ENCODE measurements around the gene CYP27C1.
"Not testable (repeated sequence)": the region's sequence is repeated elsewhere in the genome, so short reads cannot be mapped to it uniquely, and the experiment has no call there.

CYP27C1 gene

DNA sequence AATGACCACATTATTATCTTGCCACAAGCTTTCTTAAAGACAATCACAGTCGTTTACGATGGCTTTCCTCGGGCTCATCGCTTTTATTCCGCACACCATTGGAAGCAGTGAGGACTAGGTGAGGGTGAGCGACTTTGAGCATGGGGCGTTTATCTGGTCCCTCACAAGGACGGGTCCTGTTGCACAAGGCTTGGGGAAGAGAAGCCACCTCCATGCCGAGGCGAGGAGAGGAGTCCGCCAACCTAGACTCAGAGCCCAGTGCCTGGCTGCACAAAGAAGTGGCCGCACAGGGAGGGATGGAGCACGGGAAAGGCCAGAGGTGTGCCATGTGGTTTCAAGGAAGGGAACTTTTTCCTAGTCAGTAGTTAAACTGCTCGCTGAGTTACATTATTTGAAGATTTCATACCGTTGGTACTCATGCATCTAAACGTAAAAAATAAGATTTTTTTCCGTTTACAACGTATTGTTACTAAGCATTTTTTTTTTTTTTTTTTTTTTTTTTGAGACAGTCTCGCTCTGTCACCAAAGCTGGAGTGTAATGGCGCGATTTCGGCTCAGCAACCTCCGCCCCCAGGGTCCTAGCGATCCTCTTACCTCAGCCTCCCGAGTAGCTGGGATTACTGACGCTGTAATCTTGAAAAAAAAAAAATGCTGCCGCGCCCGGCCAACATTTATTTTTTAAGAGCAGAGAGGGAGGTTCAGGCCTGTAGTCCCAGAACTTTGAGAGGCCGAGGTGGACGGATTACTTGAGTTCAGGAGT lies 849 bp upstream of the CYP27C1 start:
- no peak for DNase-seq

- no peak for DNase-seq
Measured at GRCh38 chr2:127219171-127220070, 678 bp downstream of the CYP27C1 start.

- no peak for DNase-seq
Measured at GRCh38 chr2:127218812-127219170, 1.3 kb downstream of the CYP27C1 start.

GRCh38 chr2:127217470-127218325 lies 2.4 kb downstream of the CYP27C1 start:
- no peak for DNase-seq

DNA sequence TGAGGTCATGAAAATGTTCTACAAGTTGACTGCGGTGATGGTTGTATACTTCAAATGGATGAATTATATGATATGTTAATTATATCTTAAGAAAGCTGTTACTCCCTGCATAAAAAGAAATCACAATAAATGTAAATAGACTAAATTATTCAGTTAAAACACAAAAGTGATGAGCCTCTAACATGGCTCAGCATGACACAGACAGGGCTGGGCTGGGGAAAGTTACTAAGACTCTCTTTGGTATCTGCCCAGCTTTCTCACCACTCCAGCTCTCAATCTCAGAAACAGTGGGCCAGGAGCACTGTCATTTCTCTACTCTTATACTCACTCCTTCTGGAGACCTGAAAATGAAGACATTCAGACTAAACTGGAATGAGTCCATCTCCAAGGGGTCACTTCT lies 3.5 kb downstream of the CYP27C1 start:
- no peak for DNase-seq

DNA sequence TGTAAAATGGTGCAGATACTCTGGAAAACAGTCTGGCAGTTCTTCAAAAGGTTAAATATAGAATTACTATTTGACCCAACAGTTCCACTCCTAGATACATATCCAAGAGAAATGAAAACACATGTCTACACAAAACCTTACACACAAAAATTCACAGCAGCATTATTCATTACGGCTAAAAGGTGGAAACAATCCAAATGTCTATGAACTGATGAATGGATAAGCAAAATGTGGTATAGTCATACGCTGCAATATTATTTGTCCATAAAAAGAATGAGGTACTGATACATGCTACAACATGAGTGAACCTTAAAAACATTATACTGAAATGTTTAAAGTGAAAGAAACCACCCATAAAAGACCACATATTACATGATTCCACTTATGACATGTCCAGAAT lies 4.0 kb downstream of the CYP27C1 start:
- DNase-seq, result no peak

DNA sequence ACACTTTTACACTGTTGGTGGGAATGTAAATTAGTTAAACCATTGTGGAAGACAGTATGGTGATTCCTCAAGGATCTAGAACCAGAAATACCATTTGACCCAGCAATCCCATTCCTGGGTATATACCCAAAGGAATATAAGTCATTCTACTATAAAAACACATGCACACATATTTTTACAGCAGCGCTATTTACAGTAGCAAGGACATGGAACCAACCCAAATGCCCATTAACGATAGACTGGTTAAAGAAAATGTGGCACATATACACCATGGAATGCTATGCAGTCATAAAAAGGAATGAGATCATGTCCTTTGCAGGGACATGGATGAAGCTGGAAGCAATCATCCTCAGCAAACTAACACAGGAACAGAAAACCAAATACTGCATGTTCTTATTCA lies 5.9 kb downstream of the CYP27C1 start:
- DNase-seq, result not testable (repeated sequence)

DNA sequence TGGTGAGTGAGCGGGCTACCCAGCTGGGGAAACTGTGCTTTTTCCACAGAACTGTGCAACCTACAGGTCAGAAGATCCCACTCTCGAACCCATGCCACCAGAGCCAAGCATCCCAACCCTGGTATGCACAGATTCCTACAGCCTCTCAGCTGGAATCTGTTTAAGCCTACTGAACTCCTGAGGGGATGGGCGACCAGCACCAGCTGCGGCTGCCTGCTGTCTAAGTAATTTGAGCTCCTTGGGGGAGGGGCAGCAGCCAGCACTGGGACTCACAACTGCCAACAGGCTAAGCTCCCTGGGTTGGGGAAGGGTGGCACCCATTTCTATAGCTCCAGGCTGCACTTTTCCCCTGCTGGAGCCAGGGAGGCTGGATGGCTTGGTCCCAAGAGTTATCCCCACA lies 11.8 kb downstream of the CYP27C1 start:
- DNase-seq, result no peak

DNA sequence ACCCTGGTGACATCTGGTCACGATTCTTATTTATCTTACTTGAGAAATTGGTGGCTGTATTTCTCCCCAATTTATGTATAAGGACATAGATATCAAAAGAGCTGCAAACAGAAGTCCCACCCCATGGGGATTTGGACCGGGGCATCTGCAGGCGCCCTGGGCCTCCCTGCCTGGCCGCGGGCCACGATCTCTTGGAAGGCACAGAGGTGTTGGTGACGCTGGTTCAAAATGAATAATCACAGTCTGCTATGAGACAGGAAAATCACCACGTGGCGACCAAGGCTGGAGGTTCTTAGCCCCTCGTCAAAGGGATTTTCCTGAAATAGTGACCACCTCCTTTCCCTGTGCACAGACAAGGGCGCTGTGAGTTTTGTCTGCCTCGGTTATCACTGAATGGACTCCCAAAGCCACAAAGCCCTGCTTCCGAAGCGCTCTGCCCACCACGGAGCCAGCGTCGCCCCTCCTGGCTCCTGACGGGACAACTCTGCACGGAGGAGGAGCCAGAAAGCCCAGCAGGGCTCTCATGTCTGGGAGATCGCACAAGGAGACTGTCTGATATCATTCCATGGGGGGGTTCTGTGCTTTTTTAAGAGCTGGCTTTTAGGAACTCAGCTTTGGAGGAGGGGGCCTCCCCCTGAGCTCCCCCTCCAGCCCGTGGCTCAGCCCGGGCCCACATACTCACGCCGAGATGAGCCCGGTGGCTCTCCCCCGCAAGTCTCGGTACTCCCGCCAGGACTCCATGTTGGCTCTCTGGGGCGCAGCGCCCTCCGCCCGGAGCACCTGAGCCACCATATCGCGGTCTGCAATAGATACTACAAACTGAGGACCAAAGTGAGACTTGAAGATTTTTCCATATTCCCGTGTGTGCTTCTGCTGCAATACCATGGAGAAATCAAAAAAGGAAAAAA lies 14.6 kb downstream of the CYP27C1 start:
- DNase-seq, result no peak

- DNase-seq, result no peak
Measured at GRCh38 chr2:127201452-127201851, 18.6 kb downstream of the CYP27C1 start.

DNA sequence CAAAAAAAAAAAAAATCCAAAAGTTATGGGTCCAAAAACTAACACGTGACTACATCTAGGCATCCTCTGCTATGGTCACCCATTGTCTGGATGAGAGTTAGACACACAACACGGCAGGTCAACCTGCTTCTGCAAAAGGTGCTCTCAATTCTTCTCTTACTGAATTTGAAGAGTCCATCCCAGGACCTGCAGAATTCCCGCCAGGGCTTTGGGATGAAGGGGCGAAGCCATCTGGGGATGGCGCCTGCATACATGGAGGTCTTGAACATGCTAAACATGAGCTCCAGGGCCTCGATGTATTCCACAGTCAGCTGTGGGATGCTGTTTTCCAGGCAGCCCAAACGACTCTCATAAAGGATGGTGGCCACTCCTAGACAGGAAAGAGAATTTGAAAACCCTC lies 19.1 kb downstream of the CYP27C1 start:
- DNase-seq, result no peak

DNA sequence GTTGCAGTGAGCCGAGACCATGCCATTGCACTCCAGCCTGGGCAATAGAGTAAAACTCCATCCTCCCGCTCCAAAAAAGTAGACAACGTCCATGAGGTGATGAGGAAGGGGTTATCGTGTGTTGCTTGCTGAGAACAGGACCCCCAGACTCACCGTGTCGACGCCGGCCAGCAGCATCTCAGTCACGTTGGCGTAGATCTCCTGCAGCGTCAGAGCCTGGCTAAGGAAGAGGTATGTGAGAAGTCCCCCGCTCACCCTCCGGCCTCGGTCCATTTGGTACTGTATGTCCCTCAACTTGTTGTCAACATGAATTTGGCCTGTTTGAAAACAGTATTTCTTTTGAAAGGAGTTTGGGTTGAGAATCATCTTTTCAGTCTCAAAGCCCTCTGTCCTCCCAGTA lies 20.9 kb downstream of the CYP27C1 start:
- no peak for DNase-seq

DNA sequence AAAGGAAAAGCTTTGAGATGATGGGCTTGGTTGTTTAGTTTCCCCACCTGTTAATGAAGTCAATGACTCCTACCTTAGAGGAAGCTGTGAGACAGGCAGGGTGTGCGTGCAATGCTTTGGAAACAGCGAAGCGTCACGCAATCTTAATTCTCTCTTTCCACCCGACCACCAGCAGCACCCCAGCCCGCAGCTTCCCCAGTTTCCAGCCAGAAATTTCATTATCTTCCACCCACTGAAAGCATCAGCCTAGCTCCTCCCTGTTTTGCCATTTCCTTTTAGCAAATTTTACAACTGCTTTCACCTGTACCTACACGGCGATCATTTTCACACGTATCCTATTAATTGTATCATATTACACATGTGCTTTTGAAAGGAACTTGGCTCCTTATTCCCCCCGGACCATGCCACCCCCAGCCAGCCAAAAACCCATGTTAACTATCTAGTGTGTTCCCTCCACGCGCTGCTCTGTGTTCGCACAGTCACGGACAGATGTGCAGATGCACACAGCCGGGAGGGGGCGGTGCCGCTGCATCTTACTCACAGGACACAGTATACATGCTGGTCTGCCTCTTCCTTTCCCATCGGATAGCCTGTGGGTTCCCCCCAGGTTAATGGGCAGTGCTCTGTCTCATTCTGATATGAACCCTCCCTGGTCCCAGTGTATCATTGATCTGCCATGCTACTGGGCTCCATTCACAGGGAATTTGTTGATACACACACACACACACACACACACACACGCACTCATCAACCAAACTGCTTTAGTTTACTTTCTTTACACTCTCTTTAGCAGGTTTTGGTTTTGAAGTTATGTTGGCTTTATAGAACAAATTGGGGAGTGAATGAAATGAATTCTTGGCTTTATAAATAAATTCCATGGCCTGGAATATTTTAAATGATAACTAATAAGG lies 22.4 kb downstream of the CYP27C1 start:
- peak; percentile 46 for DNase-seq

- DNase-seq, result no peak
Measured at GRCh38 chr2:127196998-127197397, 23.1 kb downstream of the CYP27C1 start.

DNA sequence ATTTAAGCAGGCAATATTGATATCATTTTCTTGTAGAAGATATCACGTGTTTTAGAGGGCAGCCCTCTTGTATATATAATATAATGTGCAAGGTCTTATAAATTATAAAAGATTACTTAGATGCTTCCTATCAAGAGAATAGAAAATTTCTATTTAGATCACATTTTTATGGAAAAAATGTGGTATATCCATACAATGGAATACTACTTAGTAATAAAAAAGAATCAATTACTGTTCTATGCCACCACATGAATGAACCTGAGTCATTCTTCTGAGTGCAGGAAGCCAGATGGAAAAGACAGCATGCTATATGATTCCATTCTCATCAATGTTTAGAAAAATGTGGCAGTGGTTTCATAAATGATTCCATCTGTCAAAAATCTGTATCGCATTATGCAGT lies 23.6 kb downstream of the CYP27C1 start:
- no peak for DNase-seq

- no peak for DNase-seq
Measured at GRCh38 chr2:127195140-127196074, 24.7 kb downstream of the CYP27C1 start.

GRCh38 chr2:127194447-127194846 lies 25.7 kb downstream of the CYP27C1 start:
- DNase-seq, result no peak

- no peak for DNase-seq
Measured at GRCh38 chr2:127193967-127194280, 26.2 kb downstream of the CYP27C1 start.

- DNase-seq, result no peak
Measured at GRCh38 chr2:127193164-127193966, 26.7 kb downstream of the CYP27C1 start.
